Smooth muscle cell of the brain vasculature (primary cell): ENCODE data around the gene TANGO6.
"Not testable (repeated sequence)": the region's sequence is repeated elsewhere in the genome, so short reads cannot be mapped to it uniquely, and the experiment has no call there.

Source experiments
- DNase-seq: peaks from one replicate; pipeline ENCODE4 v3.0.0-alpha.2; 2012; ENCODE audit warnings: low read depth, low spot score

Gene TANGO6

GRCh38 chr16:69005641-69006355, 162.5 kb downstream of the TANGO6 start:
- DNase-seq: no peak

GRCh38 chr16:69012906-69013305, 169.6 kb downstream of the TANGO6 start:
- no peak for DNase-seq

GRCh38 chr16:69013991-69014390, 170.7 kb downstream of the TANGO6 start:
- no peak for DNase-seq

GRCh38 chr16:69014811-69015210, 171.5 kb downstream of the TANGO6 start:
- DNase-seq: no peak

GRCh38 chr16:69017036-69017783, 173.9 kb downstream of the TANGO6 start:
- DNase-seq: no peak

- no peak for DNase-seq
Observed at GRCh38 chr16:69019811-69020210, 176.5 kb downstream of the TANGO6 start.

GRCh38 chr16:69029121-69029520, 185.8 kb downstream of the TANGO6 start:
- DNase-seq: no peak

GRCh38 chr16:69031877-69032301, 188.6 kb downstream of the TANGO6 start:
- DNase-seq: no peak

- DNase-seq: no peak
Observed at GRCh38 chr16:69033151-69033949, 190.0 kb downstream of the TANGO6 start.

- no peak for DNase-seq
Observed at GRCh38 chr16:69035375-69035774, 192.0 kb downstream of the TANGO6 start.

- no peak for DNase-seq
Observed at GRCh38 chr16:69036399-69037091, 193.2 kb downstream of the TANGO6 start.

- no peak for DNase-seq
Observed at GRCh38 chr16:69037373-69038160, 194.2 kb downstream of the TANGO6 start.

- no peak for DNase-seq
Observed at GRCh38 chr16:69039333-69039941, 196.1 kb downstream of the TANGO6 start.

- no peak for DNase-seq
Observed at GRCh38 chr16:69040144-69040909, 197.0 kb downstream of the TANGO6 start.

- no peak for DNase-seq
Observed at GRCh38 chr16:69048328-69049120, 205.2 kb downstream of the TANGO6 start.

GRCh38 chr16:69049146-69049545, 205.8 kb downstream of the TANGO6 start:
- no peak for DNase-seq

- no peak for DNase-seq
Observed at GRCh38 chr16:69049603-69050375, 206.5 kb downstream of the TANGO6 start.

- not testable (repeated sequence) for DNase-seq
Observed at GRCh38 chr16:69051517-69051830, 208.1 kb downstream of the TANGO6 start.
